K562 (cell line): Measurements from ENCODE around the gene MCL1. TPM values are rescaled to one million over a fixed set of nuclear protein-coding genes. Genes with fewer than 3 reads are reported as not detected.

ENCODE experiments used
- ARID3A ChIP-seq: IDR thresholded peaks from 2 replicates; pipeline ENCODE4 v1.6.1; 2012; ENCODE audit warnings: low read depth, low read length, improper control_type of control experiment, borderline replicate concordance
- BRCA1 ChIP-seq, 2 experiments: fragments of 450-650 bp in 1 of 2; sonication (generic) in 1 of 2; formaldehyde crosslinking in 1 of 2; IDR thresholded peaks; 2 replicates each; pipeline versions ENCODE4 v1.5.0 to v1.6.1; 2017 to 2020; ENCODE audit warnings: mild to moderate bottlenecking in 1 of 2, missing genetic modification reagents in 1 of 2
- CHD4 ChIP-seq: fragments of 200-600 bp; sonication (generic); IDR thresholded peaks from 3 replicates; pipeline ENCODE4 v1.6.1; 2012; ENCODE audit warnings: low read depth, mild to moderate bottlenecking, mixed read lengths, low read length, inconsistent platforms; ENCODE audit not compliant: insufficient read depth, insufficient replicate concordance, poor library complexity, severe bottlenecking
- ELF4 ChIP-seq: fragments of 450-650 bp; formaldehyde crosslinking; IDR thresholded peaks from 2 replicates; pipeline ENCODE4 v1.4.0; 2022; ENCODE audit warnings: missing genetic modification characterization
- ETS1 ChIP-seq: conservative IDR thresholded peaks from 2 replicates; pipeline ENCODE4 v1.6.1; 2011; ENCODE audit warnings: low read depth, mild to moderate bottlenecking, low read length; ENCODE audit not compliant: control insufficient read depth
- ETV1 ChIP-seq: fragments of 450-650 bp; conservative IDR thresholded peaks from 2 replicates; pipeline ENCODE4 v1.6.1; 2016; ENCODE audit warnings: missing genetic modification characterization, control low read depth, low read depth, missing compliant biosample characterization
- KDM4B ChIP-seq, 2 experiments: fragments of 450-650 bp in 1 of 2; sonication (generic) in 1 of 2; IDR thresholded peaks; 2 replicates each; pipeline ENCODE4 v1.6.1; 2016 to 2017; ENCODE audit warnings: borderline replicate concordance in 2 of 2, antibody characterized with exemption in 1 of 2, low read depth in 1 of 2, mild to moderate bottlenecking in 1 of 2
- OTX1 ChIP-seq: fragments of 450-650 bp; formaldehyde crosslinking; IDR thresholded peaks from 2 replicates; pipeline ENCODE4 v1.4.0; 2022; ENCODE audit warnings: mild to moderate bottlenecking
- PKNOX1 ChIP-seq: fragments of 450-650 bp; IDR thresholded peaks from 2 replicates; pipeline ENCODE4 v1.6.1; 2016
- POLR3A ChIP-seq: IDR thresholded peaks from 2 replicates; pipeline ENCODE4 v1.6.1; 2011; ENCODE audit warnings: borderline replicate concordance, mild to moderate bottlenecking, moderate library complexity; ENCODE audit not compliant: insufficient read length, insufficient read depth; ENCODE audit errors: extremely low read depth
- PTBP1 ChIP-seq: fragments of 200-400 bp; formaldehyde crosslinking; IDR thresholded peaks from 2 replicates; pipeline ENCODE4 v1.6.1; 2017; ENCODE audit warnings: low read depth, low read length
- TCF3 ChIP-seq: sonication (generic); formaldehyde crosslinking; IDR thresholded peaks from 2 replicates; pipeline ENCODE4 v1.4.0; 2020; ENCODE audit warnings: mild to moderate bottlenecking, missing genetic modification reagents
- TFAM ChIP-seq: fragments of 250-450 bp; sonication (Bioruptor Pico); conservative IDR thresholded peaks from 2 replicates; pipeline ENCODE4 v1.5.0; 2021; ENCODE audit warnings: mild to moderate bottlenecking, moderate library complexity
- VEZF1 ChIP-seq: fragments of 200-800 bp; sonication (Bioruptor generic); IDR thresholded peaks from 2 replicates; pipeline ENCODE4 v1.6.1; 2017; ENCODE audit warnings: missing genetic modification characterization, missing compliant biosample characterization
- ZNF217 ChIP-seq: sonication (generic); formaldehyde crosslinking; IDR thresholded peaks from 2 replicates; pipeline ENCODE4 v1.8.0; 2022; ENCODE audit warnings: mild to moderate bottlenecking, missing genetic modification reagents
- ZNF280B ChIP-seq: fragments of 250-450 bp; sonication (Bioruptor Pico); IDR thresholded peaks from 2 replicates; pipeline ENCODE4 v1.5.1; 2021; ENCODE audit warnings: mild to moderate bottlenecking
- ZNF282 ChIP-seq: sonication (generic); formaldehyde crosslinking; IDR thresholded peaks from 2 replicates; pipeline ENCODE4 v1.8.1; 2023; ENCODE audit warnings: missing genetic modification reagents
- ZNF311 ChIP-seq: fragments of 250-450 bp; sonication (Bioruptor Pico); IDR thresholded peaks from 2 replicates; pipeline ENCODE4 v1.4.0; 2020; ENCODE audit warnings: mild to moderate bottlenecking, moderate library complexity
- ZNF780A ChIP-seq: fragments of 250-450 bp; sonication (Bioruptor Pico); IDR thresholded peaks from 2 replicates; pipeline ENCODE4 v1.5.0; 2021; ENCODE audit warnings: mild to moderate bottlenecking
- ZNF785 ChIP-seq: fragments of 250-450 bp; sonication (Bioruptor Pico); IDR thresholded peaks from 2 replicates; pipeline ENCODE4 v1.4.0; 2020; ENCODE audit warnings: mild to moderate bottlenecking
- polyA plus RNA-seq, 8 experiments: library from polyadenylated mRNA; depleted of rRNA in 4 of 8; stranded (reverse) in 5 of 8; unstranded in 3 of 8; fragments of >200 nt; fragmentation: Nextera tagmentation in 2 of 8; fragmentation: Illumina TruSeq in 1 of 8; extraction: Ambion mirVana in 2 of 8; extraction: Trizol in 1 of 8; gene quantifications; 2 replicates each; pipeline versions ENCODE4 v1.2.1 to v1.2.3, GENCODE V29; 2011 to 2014; ENCODE audit warnings: inconsistent platforms in 1 of 8, missing spikeins in 1 of 8
- total RNA-seq, 7 experiments: library from RNA; depleted of rRNA in 6 of 7; stranded (reverse); fragments of >200 nt in 6 of 7; fragmentation: Illumina TruSeq in 2 of 7; extraction: Trizol in 2 of 7; gene quantifications; 2 replicates each; pipeline versions ENCODE4 v1.2.1 to v1.2.3, GENCODE V29; 2011 to 2021; ENCODE audit warnings: low replicate concordance in 1 of 7

The MCL1 gene
- total and polyA plus RNA-seq, 9 of the 15 experiments (the other 6 are each of a cell fraction or from before 2014, with no cell fraction given) = 27.1 to 224 (median 138) TPM

- no peak for TF ChIP-seq CHD4
- TF ChIP-seq OTX1 = no peak
- no peak for TF ChIP-seq KDM4B (IDR thresholded peaks at IDR 0.05; ENCODE audit: borderline replicate concordance in 2 of 2, low read depth in 1 of 2)
- TF ChIP-seq TCF3 = peak; percentile 98
- TF ChIP-seq ZNF785 = no peak
- no peak for TF ChIP-seq PTBP1
- TF ChIP-seq ZNF780A = no peak
- no peak for TF ChIP-seq ZNF311
- peak; percentile 79 for TF ChIP-seq VEZF1 (CRISPR knock-in tag)
- TF ChIP-seq ELF4 (CRISPR knock-in tag) = no peak
- no peak for TF ChIP-seq ZNF282
- TF ChIP-seq ARID3A = peak; percentile 80; the same call in 1 of the 2 replicates
- no peak for TF ChIP-seq POLR3A
- no peak for TF ChIP-seq BRCA1 (IDR thresholded peaks at IDR 0.05)
- TF ChIP-seq BRCA1 (CRISPR knock-in tag; IDR thresholded peaks at IDR 0.05) = no peak
- no peak for TF ChIP-seq ZNF217 (CRISPR knock-in tag)
- no peak for TF ChIP-seq TFAM (CRISPR knock-in tag)
- TF ChIP-seq ETS1 = peak; percentile 75; the same call in 1 of the 2 replicates
- peak; percentile 76 for TF ChIP-seq ETV1
- TF ChIP-seq PKNOX1 = peak; percentile 87
- TF ChIP-seq ZNF280B (CRISPR knock-in tag) = no peak
Observed at GRCh38 chr1:150545486-150546032, 33.9 kb downstream of the MCL1 start (continued).
